Measurements from ENCODE around the gene CFTR. TPM values are rescaled to one million over a fixed set of nuclear protein-coding genes. Genes with fewer than 3 reads are reported as not detected.

The CFTR gene
- total and polyA plus RNA-seq, 2 of the 4 experiments (the other 2 are of a cell fraction), result 0.18 to 0.21 TPM

GRCh38 chr7:117572856-117573620 is 93.2 kb downstream of the CFTR start:
- intact Hi-C loops (cut with micrococcal nuclease), result no loop called here

More at GRCh38 chr7:117572856-117573620, 93.2 kb downstream of the CFTR start:
- H3K4me2 ChIP-seq (ENCODE audit: low read depth, low read length), result no peak overlapping the region
- H2AK9ac ChIP-seq (replicated peaks; ENCODE audit: low read depth, low read length, poor library complexity), result no peak overlapping the region
- no peak overlapping the region for H2BK120ac ChIP-seq (ENCODE audit: low read depth, low read length)
- no peak overlapping the region for H3K18ac ChIP-seq (ENCODE audit: low read depth, low read length)
- H3K56ac ChIP-seq (ENCODE audit: extremely low read depth, insufficient read depth, low read length), result no peak overlapping the region
- H2AK5ac ChIP-seq (ENCODE audit: low read depth, low read length), result no peak overlapping the region
- no peaks in the 10 kb centered on the region for H3K9me3 ChIP-seq (ENCODE audit: control insufficient read depth, insufficient read depth, low read length)
- no peaks in the 10 kb centered on the region for H3K9me1 ChIP-seq (ENCODE audit: insufficient read depth, low read length)
- no peak overlapping the region for H3K23ac ChIP-seq (ENCODE audit: low read depth, low read length)
- H3K27ac ChIP-seq (ENCODE audit: insufficient read depth, low read length), result no peak overlapping the region
- DNase-seq, result no peak
- in situ Hi-C loops (cut with MboI; ENCODE audit: low sequenced_read_pairs), result no loop called here
- no peaks in the 10 kb centered on the region for H3K36me3 ChIP-seq (ENCODE audit: control insufficient read depth, insufficient read depth, low read length)
- H2BK15ac ChIP-seq (ENCODE audit: low read depth, low read length), result no peak overlapping the region
- H3K79me1 ChIP-seq (ENCODE audit: low read depth in 1 of 2, low read length in 2 of 2), result no peaks in the 10 kb centered on the region
- CTCF ChIA-PET, result no interaction called here
- H3K14ac ChIP-seq (replicated peaks; ENCODE audit: low read depth, low read length), result no peak overlapping the region
- H4K5ac ChIP-seq (ENCODE audit: low read depth, low read length), result no peak overlapping the region
- H3K4me1 ChIP-seq (ENCODE audit: control insufficient read depth, insufficient read depth, low read length), result no peaks in the 10 kb centered on the region
- dilution Hi-C loops (cut with HindIII; ENCODE audit: low sequenced_read_pairs, unreplicated experiment), result no loop called here
- H4K8ac ChIP-seq (ENCODE audit: low read depth in 2 of 2, low read length in 2 of 2), result no peak overlapping the region
- POLR2A ChIA-PET (ENCODE audit: unreplicated experiment), result no interaction called here
- no peaks in the 10 kb centered on the region for H4K20me1 ChIP-seq (ENCODE audit: insufficient read depth, low read length)
- H3K4me3 ChIP-seq (ENCODE audit: insufficient read depth, low read depth, low read length), result no peak overlapping the region
- TF ChIP-seq NFE2L2 (IDR thresholded peaks at IDR 0.05; ENCODE audit: low read depth, low read length) (no peak), CHD1 (IDR thresholded peaks at IDR 0.05; ENCODE audit: low read depth, low read length) (no peak), FOS (IDR thresholded peaks at IDR 0.05; ENCODE audit: low read depth, low read length) (no peak), RCOR1 (IDR thresholded peaks at IDR 0.05; ENCODE audit: insufficient replicate concordance, low read length) (no peak), RFX5 (IDR thresholded peaks at IDR 0.05; ENCODE audit: low read depth, low read length) (no peak)
- ATAC-seq (ENCODE audit: low read depth), result no peak
- H3K9ac ChIP-seq (ENCODE audit: low read depth, low read length), result no peak overlapping the region
- BruUV-seq (replicated peaks), result no TSS peak
- H4K91ac ChIP-seq (ENCODE audit: insufficient read depth, low read depth, low read length), result no peak overlapping the region
- no peak overlapping the region for H2BK20ac ChIP-seq (ENCODE audit: low read depth, low read length)
- H2BK5ac ChIP-seq (ENCODE audit: low read depth, low read length, poor library complexity, severe bottlenecking), result no peak overlapping the region
- no peak overlapping the region for H3K4ac ChIP-seq (ENCODE audit: low read depth, low read length)
- no peaks in the 10 kb centered on the region; the same call in 1 of the 2 replicates for H3K27me3 ChIP-seq (ENCODE audit: control insufficient read depth, insufficient read depth, low read length)
- H2AFZ ChIP-seq (replicated peaks; ENCODE audit: low read length, poor library complexity), result no peak overlapping the region
